GM23338 (cell line): ENCODE results near the gene KIF1C. TPM values are rescaled to one million over a fixed set of nuclear protein-coding genes. Genes with fewer than 3 reads are reported as not detected.

Experiments
- ATAC-seq: fragments of 200-7000 bp; cut with Tn5 transposase; 3 replicates; pipeline ENCODE4 v1.9.1; 2020
- DNase-seq: peaks from one replicate; pipeline ENCODE4 v3.0.0-alpha.2; 2015; ENCODE audit warnings: low spot score
- H2AFZ ChIP-seq: fragments of 200-600 bp; sonication (generic); 2 replicates; pipeline ENCODE4 v1.8.0; 2016; ENCODE audit warnings: antibody characterized with exemption, mild to moderate bottlenecking, moderate library complexity
- H3F3A ChIP-seq: fragments of 200-600 bp; sonication (generic); replicated peaks from 2 replicates; pipeline ENCODE4 v1.8.0; 2017; ENCODE audit warnings: antibody characterized with exemption, mixed run types, low read depth
- H3K27ac ChIP-seq: fragments of 200-600 bp; sonication (generic); 2 replicates; pipeline ENCODE4 v1.6.1; 2016; ENCODE audit warnings: low read depth
- H3K27me3 ChIP-seq: fragments of 200-600 bp; sonication (generic); 2 replicates; pipeline ENCODE4 v1.8.0; 2016; ENCODE audit warnings: mild to moderate bottlenecking, mixed run types, moderate library complexity; ENCODE audit not compliant: insufficient read depth
- H3K36me3 ChIP-seq: fragments of 200-600 bp; sonication (generic); 2 replicates; pipeline ENCODE4 v1.8.0; 2016; ENCODE audit warnings: mild to moderate bottlenecking; ENCODE audit not compliant: insufficient read depth
- H3K4me1 ChIP-seq: fragments of 200-600 bp; sonication (generic); 2 replicates; pipeline ENCODE4 v1.8.0; 2016; ENCODE audit warnings: mild to moderate bottlenecking, moderate library complexity; ENCODE audit not compliant: insufficient read depth
- H3K4me2 ChIP-seq: fragments of 200-600 bp; sonication (generic); 2 replicates; pipeline ENCODE4 v1.7.1; 2017; ENCODE audit warnings: mixed run types
- H3K4me3 ChIP-seq: fragments of 200-600 bp; sonication (generic); 2 replicates; pipeline ENCODE4 v1.6.1; 2016; ENCODE audit warnings: mixed run types
- H3K79me2 ChIP-seq: fragments of 200-600 bp; sonication (generic); replicated peaks from 2 replicates; pipeline ENCODE4 v1.8.0; 2017; ENCODE audit warnings: mild to moderate bottlenecking; ENCODE audit not compliant: insufficient read depth
- H3K9me2 ChIP-seq: fragments of 200-600 bp; sonication (generic); 2 replicates; pipeline ENCODE4 v1.8.0; 2017; ENCODE audit not compliant: insufficient read depth
- H4K20me1 ChIP-seq: fragments of 200-600 bp; sonication (generic); replicated peaks from 2 replicates; pipeline ENCODE4 v1.8.0; 2017; ENCODE audit warnings: mild to moderate bottlenecking; ENCODE audit not compliant: insufficient read depth
- H3K27ac Mint-ChIP-seq: 2 replicates; pipeline ENCODE4 v1.8.0; 2020; ENCODE audit warnings: inconsistent platforms, mild to moderate bottlenecking, moderate library complexity, mixed read lengths
- H3K27me3 Mint-ChIP-seq: 3 replicates; pipeline ENCODE4 v1.8.0; 2022; ENCODE audit warnings: low read depth, mild to moderate bottlenecking, moderate library complexity, mixed read lengths, inconsistent platforms; ENCODE audit not compliant: insufficient read depth, poor library complexity
- H3K36me3 Mint-ChIP-seq: 3 replicates; pipeline ENCODE4 v1.8.0; 2021; ENCODE audit warnings: low read depth, mild to moderate bottlenecking, inconsistent platforms, moderate library complexity, mixed read lengths
- H3K4me1 Mint-ChIP-seq: 3 replicates; pipeline ENCODE4 v1.8.0; 2020; ENCODE audit warnings: mild to moderate bottlenecking, inconsistent platforms, mixed read lengths
- H3K4me3 Mint-ChIP-seq: 3 replicates; pipeline ENCODE4 v1.8.0; 2021; ENCODE audit warnings: moderate library complexity, mild to moderate bottlenecking, inconsistent platforms, mixed read lengths
- H3K9me3 Mint-ChIP-seq: 3 replicates; pipeline ENCODE4 v1.8.0; 2020; ENCODE audit warnings: moderate library complexity, mild to moderate bottlenecking, inconsistent platforms, mixed read lengths
- ETS1 ChIP-seq: IDR thresholded peaks from 2 replicates; pipeline ENCODE4 v1.6.1; 2016; ENCODE audit warnings: antibody characterized with exemption
- EZH2 ChIP-seq: fragments of 200-600 bp; sonication (generic); IDR thresholded peaks from one replicate; pipeline ENCODE4 v1.8.0; 2017; ENCODE audit warnings: antibody characterized with exemption, mild to moderate bottlenecking, low read depth; ENCODE audit not compliant: unreplicated experiment
- EZH2phosphoT487 ChIP-seq: fragments of 200-600 bp; sonication (generic); IDR thresholded peaks from one replicate; pipeline ENCODE4 v1.8.1; 2018; ENCODE audit warnings: antibody characterized with exemption; ENCODE audit not compliant: unreplicated experiment
- JUNB ChIP-seq: IDR thresholded peaks from one replicate; pipeline ENCODE4 v1.6.1; 2016; ENCODE audit warnings: antibody characterized with exemption; ENCODE audit not compliant: unreplicated experiment
- NANOG ChIP-seq: IDR thresholded peaks from 2 replicates; pipeline ENCODE4 v1.6.1; 2016; ENCODE audit warnings: antibody characterized with exemption, borderline replicate concordance
- REST ChIP-seq: IDR thresholded peaks from one replicate; pipeline ENCODE4 v1.6.1; 2018; ENCODE audit warnings: antibody characterized with exemption; ENCODE audit not compliant: unreplicated experiment
- ZNF331 ChIP-seq: fragments of 250-450 bp; sonication (Bioruptor Pico); IDR thresholded peaks from 2 replicates; pipeline ENCODE4 v1.5.0; 2020; ENCODE audit warnings: low read depth, mild to moderate bottlenecking, moderate library complexity
- ZNF462 ChIP-seq: fragments of 250-450 bp; sonication (Bioruptor Pico); IDR thresholded peaks from 2 replicates; pipeline ENCODE4 v1.5.0; 2020; ENCODE audit warnings: mild to moderate bottlenecking, moderate library complexity
- polyA plus RNA-seq: library from polyadenylated mRNA; unstranded; fragments of >200 nt; fragmentation: Nextera tagmentation; extraction: Ambion mirVana; gene quantifications from 2 replicates; pipeline ENCODE4 v1.2.1, GENCODE V29; 2016
- total RNA-seq: library from RNA; depleted of rRNA; stranded (reverse); fragments of >200 nt; shearing (Covaris generic); gene quantifications from 2 replicates; pipeline ENCODE4 v1.2.3, GENCODE V29; 2014

Gene KIF1C
- total and polyA plus RNA-seq, 2 experiments from 2014 or later, result 13.5 to 61.4 TPM

GRCh38 chr17:5002121-5002788 lies 4.5 kb downstream of the KIF1C start:
- no peak overlapping the region for H3K27ac Mint-ChIP-seq
- H3K4me1 Mint-ChIP-seq, result peaks cover 18% of the 10 kb centered on the region
- H3K9me3 Mint-ChIP-seq, result no peaks in the 10 kb centered on the region
- H3K36me3 Mint-ChIP-seq, result peaks cover 63% of the 10 kb centered on the region
- TF ChIP-seq REST (no peak), ZNF462 (CRISPR knock-in tag) (no peak), ZNF331 (CRISPR knock-in tag) (no peak), ETS1 (no peak), JUNB (no peak), EZH2phosphoT487 (no peak), EZH2 (no peak), NANOG (no peak)
- Histone ChIP-seq H3K36me3 (peaks cover 40% of the 10 kb centered on the region), H2AFZ (no peak overlapping the region), H3F3A (no peaks in the 10 kb centered on the region), H3K4me3 (no peak overlapping the region), H3K4me2 (no peak overlapping the region), H3K79me2 (peaks cover 16% of the 10 kb centered on the region), H3K27me3 (no peaks in the 10 kb centered on the region), H3K4me1 (peaks cover 15% of the 10 kb centered on the region; the same call in 1 of the 2 replicates), H4K20me1 (no peaks in the 10 kb centered on the region; the same call in none of the 2 replicates), H3K27ac (no peak overlapping the region), H3K9me2 (no peaks in the 10 kb centered on the region)
- peaks cover 13% of the 10 kb centered on the region for H3K27me3 Mint-ChIP-seq
- ATAC-seq (no peak), DNase-seq (no peak)
- H3K4me3 Mint-ChIP-seq, result no peak overlapping the region
